ENCODE data around the gene TSPAN18. TPM values are rescaled to one million over a fixed set of nuclear protein-coding genes. Genes with fewer than 3 reads are reported as not detected.

The TSPAN18 gene
- total RNA-seq, 1 experiment from 2014 or later = not detected

- Histone ChIP-seq H3F3A (ENCODE audit: low read length, unreplicated experiment) (no peaks in the 10 kb centered on the region), H2AFZ (ENCODE audit: low read length) (no peak overlapping the region), H3K4me1 (ENCODE audit: insufficient read depth, low read length) (no peaks in the 10 kb centered on the region), H4K20me1 (ENCODE audit: low read length) (no peaks in the 10 kb centered on the region), H3K9me3 (ENCODE audit: low read length) (no peaks in the 10 kb centered on the region), H3K9me2 (replicated peaks; ENCODE audit: low read length) (no peaks in the 10 kb centered on the region), H3K27ac (ENCODE audit: low read length) (no peak overlapping the region), H3K9ac (ENCODE audit: low read length) (no peak overlapping the region), H3K4me2 (ENCODE audit: low read length) (no peak overlapping the region), H3K4me3 (ENCODE audit: low read length) (no peak overlapping the region), H3K27me3 (ENCODE audit: low read length) (peaks cover 31% of the 10 kb centered on the region; the same call in 1 of the 2 replicates), H3K79me2 (ENCODE audit: low read length) (no peaks in the 10 kb centered on the region), H3K36me3 (ENCODE audit: low read depth, low read length) (no peaks in the 10 kb centered on the region)
- intact Hi-C loops (cut with micrococcal nuclease) = no loop called here
- no TSS peak for BruUV-seq (replicated peaks)
- ATAC-seq (no peak), DNase-seq (no peak)
- TF ChIP-seq EZH2 (IDR thresholded peaks at IDR 0.05; ENCODE audit: low read length, unreplicated experiment) = no peak
- TF ChIP-seq CTCF (conservative IDR thresholded peaks at IDR 0.05; ENCODE audit: low read depth, low read length) = no peak
- TF ChIP-seq EZH2phosphoT487 (IDR thresholded peaks at IDR 0.05; ENCODE audit: borderline replicate concordance, low read length) = no peak
- ChIA-PET POLR2A (ENCODE audit: unreplicated experiment) (interaction anchor here (0.6 kb wide), 1 partner anchor 33 kb away, joined by 3 read pairs; no protein-coding TSS in a partner anchor), CTCF (no interaction called here)
These were observed 38.9 kb downstream of the TSPAN18 start for GRCh38 chr11:44765676-44766075.

GRCh38 chr11:44766112-44766971 is 39.6 kb downstream of the TSPAN18 start:
- POLR2A ChIA-PET (ENCODE audit: unreplicated experiment) = no interaction called here
- no peak overlapping the region for H3K27ac ChIP-seq (ENCODE audit: low read length)

More at GRCh38 chr11:44766112-44766971, 39.6 kb downstream of the TSPAN18 start:
- BruUV-seq (replicated peaks) = no TSS peak
- Histone ChIP-seq H3K79me2 (ENCODE audit: low read length) (no peaks in the 10 kb centered on the region), H2AFZ (ENCODE audit: low read length) (no peak overlapping the region), H3K9me3 (ENCODE audit: low read length) (no peaks in the 10 kb centered on the region), H3K36me3 (ENCODE audit: low read depth, low read length) (no peaks in the 10 kb centered on the region), H3K4me3 (ENCODE audit: low read length) (no peak overlapping the region), H3K4me1 (ENCODE audit: insufficient read depth, low read length) (no peaks in the 10 kb centered on the region), H3F3A (ENCODE audit: low read length, unreplicated experiment) (no peaks in the 10 kb centered on the region), H3K4me2 (ENCODE audit: low read length) (no peak overlapping the region), H4K20me1 (ENCODE audit: low read length) (no peaks in the 10 kb centered on the region), H3K9me2 (replicated peaks; ENCODE audit: low read length) (no peaks in the 10 kb centered on the region), H3K9ac (ENCODE audit: low read length) (no peak overlapping the region), H3K27me3 (ENCODE audit: low read length) (peaks cover 31% of the 10 kb centered on the region; the same call in 1 of the 2 replicates)
- ATAC-seq (no peak), DNase-seq (no peak)
- TF ChIP-seq CTCF (conservative IDR thresholded peaks at IDR 0.05; ENCODE audit: low read depth, low read length) (no peak), EZH2 (IDR thresholded peaks at IDR 0.05; ENCODE audit: low read length, unreplicated experiment) (no peak), EZH2phosphoT487 (IDR thresholded peaks at IDR 0.05; ENCODE audit: borderline replicate concordance, low read length) (no peak)
- intact Hi-C loops (cut with micrococcal nuclease) = no loop called here
- CTCF ChIA-PET = no interaction called here
